Myometrial cell (primary cell): ENCODE data around the gene LPCAT3. TPM values are rescaled to one million over a fixed set of nuclear protein-coding genes. Genes with fewer than 3 reads are reported as not detected.

Experiments
- total RNA-seq: library from RNA; depleted of rRNA; stranded (reverse); fragments of >200 nt; gene quantifications from 2 replicates; pipeline ENCODE4 v1.2.3, GENCODE V29; 2015

Gene LPCAT3, protein sequence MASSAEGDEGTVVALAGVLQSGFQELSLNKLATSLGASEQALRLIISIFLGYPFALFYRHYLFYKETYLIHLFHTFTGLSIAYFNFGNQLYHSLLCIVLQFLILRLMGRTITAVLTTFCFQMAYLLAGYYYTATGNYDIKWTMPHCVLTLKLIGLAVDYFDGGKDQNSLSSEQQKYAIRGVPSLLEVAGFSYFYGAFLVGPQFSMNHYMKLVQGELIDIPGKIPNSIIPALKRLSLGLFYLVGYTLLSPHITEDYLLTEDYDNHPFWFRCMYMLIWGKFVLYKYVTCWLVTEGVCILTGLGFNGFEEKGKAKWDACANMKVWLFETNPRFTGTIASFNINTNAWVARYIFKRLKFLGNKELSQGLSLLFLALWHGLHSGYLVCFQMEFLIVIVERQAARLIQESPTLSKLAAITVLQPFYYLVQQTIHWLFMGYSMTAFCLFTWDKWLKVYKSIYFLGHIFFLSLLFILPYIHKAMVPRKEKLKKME
- 32.0 and 36.5 TPM in 2 replicates for total RNA-seq

DNA sequence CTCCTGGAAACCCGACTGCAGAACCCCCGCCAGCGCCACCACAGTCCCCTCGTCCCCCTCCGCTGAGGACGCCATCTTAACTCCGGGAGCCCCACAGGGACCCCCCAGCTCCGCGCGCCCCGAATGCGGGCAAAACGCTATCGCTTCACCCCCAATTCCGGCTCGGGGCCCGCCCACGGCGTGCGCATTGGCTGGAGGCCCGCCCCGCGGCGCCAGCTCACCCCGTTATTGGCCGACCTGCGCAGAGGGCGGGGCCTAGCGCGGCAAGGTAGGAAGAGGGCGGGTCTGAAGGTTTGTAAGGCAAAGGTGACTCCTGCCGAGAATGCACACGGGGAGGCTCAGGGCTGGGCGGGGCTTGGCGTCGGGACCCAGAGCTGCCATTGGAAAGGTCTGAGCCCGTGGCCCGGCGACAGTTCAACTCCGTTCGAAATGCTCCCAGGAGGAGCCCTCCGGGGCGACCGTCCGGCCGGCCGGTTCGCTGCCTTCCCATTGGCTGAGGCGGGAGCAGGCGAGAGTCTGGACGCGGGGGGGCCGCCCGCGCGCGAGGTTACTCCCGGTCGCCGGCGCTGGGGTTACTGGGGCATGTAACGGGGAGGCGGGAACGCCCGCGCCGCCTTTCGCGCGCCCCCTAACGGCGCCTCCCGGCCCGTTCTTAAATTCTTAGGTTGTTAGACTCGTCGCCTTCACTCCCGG, at the start of gene LPCAT3:
Gene LPCAT3, minus strand, starts transcription at position 127 of the 693 bp plus-strand sequence. Its CDS starts 52 bp downstream, at position 75.

GRCh38 chr12:7060353-7060954, 42.2 kb upstream of the LPCAT3 start, which contains the start of gene C1S:
TSS of gene C1S (plus strand) at chr12:7060718. CDS start at chr12:7061913, 1,195 bp downstream.

GRCh38 chr12:6950811-6951540, 67.3 kb downstream of the LPCAT3 start, which contains the start of gene PTPN6:
TSS of gene PTPN6 (plus strand) at chr12:6951356. CDS start at chr12:6951513, 157 bp downstream.

GRCh38 chr12:6943722-6944380, 74.4 kb downstream of the LPCAT3 start, which contains the start of the genes C12orf57 and RNU7-1:
TSS of gene C12orf57 (plus strand) at chr12:6944022. CDS start at chr12:6944122, 100 bp downstream.
TSS of gene RNU7-1 (plus strand) at chr12:6943816.

GRCh38 chr12:6927379-6928021, 90.8 kb downstream of the LPCAT3 start, which contains the start of gene ATN1:
TSS of gene ATN1 (plus strand) at chr12:6927959. CDS start at chr12:6934002, 6,043 bp downstream.

Other genes starting within 250 kb of the LPCAT3 start
- under 0.01 and 0.35 TPM in 2 replicates for gene LAG3, start 246.0 kb downstream of the LPCAT3 start, total RNA-seq
- gene CD4, start 228.9 kb downstream of the LPCAT3 start, total RNA-seq: under 0.01 TPM in 1 of 2 replicates, not detected in the other
- gene GPR162, start 196.7 kb downstream of the LPCAT3 start, total RNA-seq: 1.8 and 3.2 TPM in 2 replicates
- gene P3H3, start 190.1 kb downstream of the LPCAT3 start, total RNA-seq: 69.5 and 75.1 TPM in 2 replicates
- gene GNB3, start 177.6 kb downstream of the LPCAT3 start, total RNA-seq: 0.29 and 1.8 TPM in 2 replicates
- 36.3 and 53.9 TPM in 2 replicates for gene CDCA3, start 167.2 kb downstream of the LPCAT3 start, total RNA-seq
- 89.4 and 97.7 TPM in 2 replicates for gene USP5, start 166.3 kb downstream of the LPCAT3 start, total RNA-seq
- 1,607 and 1,656 TPM in 2 replicates for gene TPI1, start 150.9 kb downstream of the LPCAT3 start, total RNA-seq
- gene SPSB2, start 145.2 kb downstream of the LPCAT3 start, total RNA-seq: 4.9 and 12.8 TPM in 2 replicates
- 13.0 and 18.8 TPM in 2 replicates for gene LRRC23, start 113.7 kb downstream of the LPCAT3 start, total RNA-seq
- gene ENO2, start 103.9 kb downstream of the LPCAT3 start, total RNA-seq: 8.9 and 9.0 TPM in 2 replicates
- gene ATN1, start 90.5 kb downstream of the LPCAT3 start, total RNA-seq: 12.7 and 13.8 TPM in 2 replicates
- not detected in 2 replicates for gene RNU7-1, start 74.7 kb downstream of the LPCAT3 start, total RNA-seq
- 314 and 317 TPM in 2 replicates for gene C12orf57, start 74.5 kb downstream of the LPCAT3 start, total RNA-seq
- gene PTPN6, start 67.1 kb downstream of the LPCAT3 start, total RNA-seq: not detected in 2 replicates
- 393 and 424 TPM in 2 replicates for gene PHB2, start 47.8 kb downstream of the LPCAT3 start, total RNA-seq
- gene EMG1, start 47.6 kb downstream of the LPCAT3 start, total RNA-seq: 46.7 and 53.5 TPM in 2 replicates
- 70.9 and 75.1 TPM in 2 replicates for gene C1S, start 42.2 kb upstream of the LPCAT3 start, total RNA-seq
- gene C1R, start 74.0 kb upstream of the LPCAT3 start, total RNA-seq: 125 and 158 TPM in 2 replicates
- 34.3 and 48.2 TPM in 2 replicates for gene C1RL, start 90.7 kb upstream of the LPCAT3 start, total RNA-seq
- gene RBP5, start 110.4 kb upstream of the LPCAT3 start, total RNA-seq: not detected in 2 replicates
- 8.6 and 16.0 TPM in 2 replicates for gene CLSTN3, start 111.9 kb upstream of the LPCAT3 start, total RNA-seq
- 25.2 and 27.7 TPM in 2 replicates for gene PEX5, start 171.2 kb upstream of the LPCAT3 start, total RNA-seq